HG03025 (cell line): ENCODE measurements around the gene NPTXR.

ENCODE experiments used
- ATAC-seq: cut with Tn5 transposase; IDR thresholded peaks from one replicate; pipeline ENCODE4 v1.9.1; 2021; ENCODE audit warnings: mild to moderate bottlenecking, moderate library complexity; ENCODE audit not compliant: unreplicated experiment, low FRiP score

Gene NPTXR

DNA sequence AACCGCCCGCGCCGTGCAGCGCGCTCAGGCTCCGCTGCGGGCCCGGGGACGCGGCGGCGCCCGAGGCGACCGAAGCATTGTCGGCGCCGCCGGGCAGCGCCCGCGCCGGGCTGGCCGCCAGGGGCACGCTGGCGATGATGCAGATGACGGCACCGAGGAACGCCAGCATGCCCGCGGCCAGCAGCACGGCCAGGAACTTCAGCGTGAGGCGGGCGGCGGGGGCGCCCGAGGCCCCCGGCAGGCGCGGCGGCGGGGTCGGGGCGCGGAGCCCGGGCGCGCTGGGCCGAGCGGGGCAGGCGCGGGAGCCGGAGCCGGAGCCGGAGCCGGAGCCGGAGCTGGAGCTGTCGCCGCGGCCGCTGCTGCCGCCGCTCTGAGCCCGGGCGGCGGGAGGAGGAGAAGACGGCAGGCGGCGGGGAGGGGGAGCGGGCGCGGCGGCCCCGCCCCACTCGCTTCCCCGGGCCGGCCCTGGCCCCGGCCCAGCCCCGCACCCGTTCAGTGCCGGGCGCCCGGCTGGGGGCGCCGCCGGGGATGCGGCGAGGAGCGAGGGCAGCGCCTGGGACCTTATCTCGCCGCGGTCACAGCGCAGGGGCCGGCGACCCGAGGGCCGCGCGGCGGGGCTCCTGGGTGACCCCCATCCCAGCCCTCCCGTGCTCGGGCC is at the start of gene NPTXR:
Gene NPTXR, minus strand, starts transcription at position 372 of the 658 bp plus-strand sequence.
- ATAC-seq = no peak

DNA sequence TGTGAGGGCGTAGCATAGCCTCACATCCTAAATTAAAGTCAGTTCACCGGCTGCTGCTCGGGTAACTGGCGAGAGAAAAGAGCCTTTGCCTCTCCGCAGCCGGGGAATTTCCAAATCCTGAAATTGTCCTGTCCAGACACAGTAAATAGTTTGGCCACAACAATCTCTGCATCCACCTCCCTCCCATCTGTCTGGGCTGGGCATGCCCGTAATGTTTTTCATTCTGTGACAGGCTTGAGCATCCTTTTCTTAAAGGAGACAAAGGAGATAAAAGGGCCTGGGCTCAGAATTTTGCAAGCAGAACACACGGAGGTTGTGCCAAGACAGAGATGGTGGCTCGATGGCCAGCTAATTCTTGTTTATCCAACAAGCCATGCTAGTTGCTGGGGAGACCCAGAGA is 47.4 kb upstream of the NPTXR start:
- no peak for ATAC-seq

DNA sequence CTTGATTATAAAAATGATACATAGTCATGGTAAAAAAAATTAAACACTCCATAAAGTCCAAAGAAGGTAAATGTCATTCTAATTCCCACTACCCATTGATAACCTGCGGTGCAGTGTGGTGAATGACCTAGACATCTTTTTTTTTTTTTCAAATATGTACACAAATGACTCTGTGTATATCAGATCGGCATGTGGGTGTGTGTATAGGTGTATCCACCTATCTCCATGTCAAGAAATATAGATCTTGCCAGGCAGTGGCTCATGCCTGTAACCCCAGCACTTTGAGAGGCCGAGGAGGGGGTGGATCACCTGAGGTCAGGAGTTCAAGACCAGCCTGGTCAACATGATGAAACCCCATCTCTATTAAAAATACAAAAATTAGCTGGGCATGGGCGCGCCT is 46.5 kb upstream of the NPTXR start:
- ATAC-seq = no peak

DNA sequence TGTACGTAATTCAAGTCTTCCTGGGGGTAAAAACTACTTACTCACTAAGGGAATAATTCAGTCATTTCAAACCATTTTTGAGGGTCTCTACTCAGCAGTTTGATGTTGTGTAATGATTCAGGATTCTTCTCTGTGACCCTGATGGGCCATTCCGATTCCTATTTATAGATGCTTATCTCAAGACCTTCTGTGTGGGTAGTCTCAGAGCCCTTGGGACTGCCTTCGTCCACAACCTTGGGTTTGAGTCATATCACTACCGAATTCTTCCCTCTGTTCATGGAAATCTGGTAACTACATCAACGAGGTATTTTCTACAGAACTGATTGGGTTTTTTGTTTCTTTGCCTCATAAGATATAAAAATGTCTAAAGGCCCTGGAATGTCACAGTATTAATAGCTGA is 42.5 kb upstream of the NPTXR start:
- no peak for ATAC-seq

DNA sequence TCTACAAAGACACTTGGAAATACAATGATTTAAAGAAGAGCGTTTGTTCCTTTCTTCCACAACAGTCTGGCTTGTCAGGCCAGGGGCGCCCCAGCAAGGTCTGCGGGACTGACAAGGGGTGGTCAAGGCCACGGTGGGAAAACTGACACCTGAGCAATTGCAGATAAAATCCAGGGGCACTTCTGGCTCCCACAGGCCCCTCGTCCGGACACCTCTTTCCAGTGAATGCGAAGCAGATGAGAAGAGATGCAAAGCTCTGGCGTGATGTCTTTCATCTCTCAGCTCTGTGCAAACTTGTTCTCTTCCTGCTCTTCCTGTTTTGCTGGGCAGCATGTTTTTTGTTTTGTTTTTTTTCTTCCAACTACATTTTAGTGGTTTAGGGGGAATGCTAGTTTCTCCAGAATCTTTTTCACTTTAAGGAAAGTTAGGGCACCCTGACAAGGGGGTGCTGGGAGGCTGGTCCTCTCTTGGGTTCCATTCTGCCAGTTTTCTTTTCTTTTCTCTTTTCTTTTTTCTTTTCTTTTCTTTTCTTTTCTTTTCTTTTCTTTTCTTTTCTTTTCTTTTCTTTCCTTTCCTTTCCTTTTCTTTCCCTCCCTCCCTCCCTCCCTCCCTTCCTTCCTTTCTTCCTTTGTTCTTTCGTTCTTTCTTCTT is 39.3 kb upstream of the NPTXR start:
- ATAC-seq = no peak

DNA sequence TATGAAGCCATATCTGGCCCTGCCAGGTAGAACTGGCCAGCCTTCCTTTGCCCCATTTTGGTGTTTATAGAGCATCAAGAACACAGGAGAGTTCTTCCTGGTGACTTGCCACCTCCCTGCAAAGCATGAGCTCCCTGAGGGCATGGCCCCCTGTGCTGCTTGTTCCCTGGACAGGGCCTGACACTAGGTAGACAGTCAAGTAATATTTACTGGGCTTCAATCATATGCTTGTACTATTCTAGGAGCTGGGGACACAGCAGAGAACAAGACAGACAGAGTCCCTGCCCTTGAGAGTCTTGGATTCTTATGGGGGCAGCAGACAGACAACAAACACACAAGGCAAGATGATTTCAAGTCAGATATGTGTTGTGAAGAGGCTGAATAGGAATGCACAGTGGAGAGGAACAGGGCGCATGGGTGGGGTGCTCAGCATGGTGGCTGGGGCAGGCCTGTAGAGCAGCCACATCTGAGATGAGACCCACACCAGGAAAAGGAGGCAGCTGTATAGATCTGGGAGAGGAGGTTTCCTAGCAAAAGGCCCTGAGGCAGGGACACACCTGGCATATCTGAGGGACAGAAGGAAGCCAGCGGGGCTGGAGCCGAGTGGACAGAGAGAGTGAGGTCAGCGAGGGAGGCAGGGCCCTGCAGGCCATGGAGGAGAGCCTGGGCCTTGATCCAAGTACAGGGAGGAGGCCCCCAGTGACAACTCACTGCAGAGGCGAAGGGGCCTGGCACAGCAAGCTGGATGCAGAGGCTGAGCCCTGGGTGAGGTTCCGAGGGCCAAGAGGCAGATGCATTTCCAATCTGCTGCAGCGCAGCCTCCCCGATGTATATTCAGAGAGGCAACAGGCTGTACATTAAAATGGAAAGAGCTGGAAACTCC is 38.4 kb upstream of the NPTXR start:
- no peak for ATAC-seq

DNA sequence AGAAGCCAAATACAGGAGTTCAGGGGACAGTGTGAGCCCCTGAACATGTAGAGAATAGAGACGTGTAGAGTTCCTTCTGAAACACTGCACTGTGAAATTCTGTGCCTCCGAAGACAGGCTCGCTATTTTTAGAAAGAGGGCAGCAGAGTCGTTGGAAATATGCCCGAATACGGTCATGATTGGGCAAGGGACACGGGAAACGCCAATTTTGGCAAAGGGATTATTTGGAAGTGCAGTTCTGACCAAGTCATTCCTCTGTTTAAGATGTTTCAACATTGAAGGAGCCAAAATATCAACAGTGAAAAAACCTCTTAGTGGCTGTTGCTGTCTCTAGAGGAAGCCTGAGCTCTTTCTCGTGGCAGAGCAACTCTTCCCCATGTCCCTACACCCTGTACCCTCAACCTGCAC is 37.6 kb upstream of the NPTXR start:
- no peak for ATAC-seq

DNA sequence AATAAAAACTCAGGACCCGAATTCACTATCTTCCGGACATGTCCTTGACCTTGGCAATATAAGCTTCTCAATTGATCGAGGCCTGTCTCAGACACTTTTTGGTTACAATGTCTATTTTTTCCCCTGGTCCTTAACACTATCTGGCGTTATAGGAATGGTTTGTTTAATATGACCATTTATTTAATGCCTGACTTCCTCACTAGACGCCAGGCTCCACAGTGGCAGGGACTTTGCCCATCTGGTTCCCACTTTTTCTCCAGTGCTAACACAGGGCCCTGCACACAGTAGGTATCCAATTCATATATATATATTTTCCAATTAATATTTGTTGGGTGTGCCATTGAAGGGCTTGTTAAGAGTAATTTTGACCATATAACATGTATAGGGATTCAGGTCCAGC is 36.1 kb upstream of the NPTXR start:
- no peak for ATAC-seq

DNA sequence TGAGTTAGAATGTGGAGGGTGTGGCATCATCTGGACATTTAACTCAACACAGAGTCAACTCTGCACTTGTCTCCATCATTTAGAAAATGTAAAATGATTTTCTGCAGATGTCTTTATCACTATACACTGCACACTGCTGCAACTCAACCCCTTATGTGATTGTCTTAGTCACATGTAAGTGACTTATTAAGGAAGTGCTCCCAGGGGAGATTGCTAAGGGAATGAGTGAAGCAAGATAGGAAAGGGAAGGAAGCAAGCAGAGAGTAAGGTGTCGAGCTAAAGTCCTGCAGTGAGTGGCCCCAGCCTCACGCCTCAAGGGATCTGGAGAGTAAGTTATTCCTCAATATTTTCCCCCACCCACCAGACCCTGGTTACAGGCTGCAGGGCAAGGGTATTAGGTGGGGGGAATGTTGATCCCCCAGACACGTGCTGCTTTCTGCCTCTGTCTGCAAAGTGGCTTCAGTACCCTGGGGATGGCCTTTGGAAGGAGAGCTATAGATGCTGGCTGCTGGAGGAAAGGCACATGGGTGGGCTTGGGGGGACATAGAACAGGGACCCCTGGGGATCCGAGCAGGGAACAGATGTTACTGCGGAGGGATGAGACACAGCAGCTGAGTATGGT is 35.4 kb upstream of the NPTXR start:
- no peak for ATAC-seq

DNA sequence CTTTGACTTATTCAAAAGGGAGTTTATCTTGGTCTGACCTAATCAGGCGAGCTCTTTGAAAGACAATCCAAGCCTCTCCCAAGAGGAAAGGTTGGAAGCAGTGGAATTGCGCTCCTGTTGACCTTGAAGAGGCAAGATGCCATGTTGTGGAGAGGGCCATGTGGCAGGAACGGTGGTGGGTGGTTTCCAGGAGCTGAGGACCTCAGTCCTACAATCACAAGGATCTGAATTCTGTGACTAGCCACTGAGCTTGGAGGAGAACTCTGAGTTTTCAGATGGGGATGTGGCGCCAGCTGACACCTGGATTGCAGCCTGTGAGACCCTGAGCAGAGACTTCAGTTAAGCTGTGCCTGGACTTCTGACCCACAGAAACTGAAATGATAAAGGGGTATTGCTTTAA is 34.2 kb upstream of the NPTXR start:
- ATAC-seq = no peak

DNA sequence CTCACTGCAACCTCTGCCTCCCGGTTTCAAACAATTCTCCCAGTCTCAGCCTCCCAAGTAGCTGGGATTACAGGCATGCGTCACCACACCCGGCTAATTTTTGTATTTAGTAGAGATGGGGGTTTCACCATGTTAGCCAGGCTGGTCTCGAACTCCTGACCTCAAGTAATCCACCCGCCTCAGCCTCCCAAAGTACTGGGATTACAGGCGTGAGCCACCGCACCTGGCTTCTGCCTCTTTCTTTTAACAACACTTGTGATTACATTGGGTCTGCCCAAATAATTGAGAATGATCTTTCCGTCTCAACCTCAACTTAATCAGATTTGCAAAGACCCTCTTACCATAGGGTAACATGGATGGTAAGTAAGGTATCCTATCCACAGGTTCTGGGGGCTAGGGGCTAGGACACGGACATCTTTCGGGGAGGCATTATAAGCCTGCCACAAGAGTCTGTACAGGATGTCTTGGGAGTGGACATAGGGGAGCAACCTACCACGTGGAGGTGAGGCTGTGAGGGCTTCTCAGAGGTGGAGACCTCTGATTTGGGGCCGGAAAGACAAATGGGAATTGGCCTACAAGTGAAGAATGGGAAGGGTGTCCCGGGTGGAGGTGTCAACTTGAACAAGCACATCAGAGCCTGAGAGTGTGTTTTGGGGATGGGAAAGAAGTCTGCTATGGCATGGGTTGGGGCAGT is 30.8 kb upstream of the NPTXR start:
- no peak for ATAC-seq

DNA sequence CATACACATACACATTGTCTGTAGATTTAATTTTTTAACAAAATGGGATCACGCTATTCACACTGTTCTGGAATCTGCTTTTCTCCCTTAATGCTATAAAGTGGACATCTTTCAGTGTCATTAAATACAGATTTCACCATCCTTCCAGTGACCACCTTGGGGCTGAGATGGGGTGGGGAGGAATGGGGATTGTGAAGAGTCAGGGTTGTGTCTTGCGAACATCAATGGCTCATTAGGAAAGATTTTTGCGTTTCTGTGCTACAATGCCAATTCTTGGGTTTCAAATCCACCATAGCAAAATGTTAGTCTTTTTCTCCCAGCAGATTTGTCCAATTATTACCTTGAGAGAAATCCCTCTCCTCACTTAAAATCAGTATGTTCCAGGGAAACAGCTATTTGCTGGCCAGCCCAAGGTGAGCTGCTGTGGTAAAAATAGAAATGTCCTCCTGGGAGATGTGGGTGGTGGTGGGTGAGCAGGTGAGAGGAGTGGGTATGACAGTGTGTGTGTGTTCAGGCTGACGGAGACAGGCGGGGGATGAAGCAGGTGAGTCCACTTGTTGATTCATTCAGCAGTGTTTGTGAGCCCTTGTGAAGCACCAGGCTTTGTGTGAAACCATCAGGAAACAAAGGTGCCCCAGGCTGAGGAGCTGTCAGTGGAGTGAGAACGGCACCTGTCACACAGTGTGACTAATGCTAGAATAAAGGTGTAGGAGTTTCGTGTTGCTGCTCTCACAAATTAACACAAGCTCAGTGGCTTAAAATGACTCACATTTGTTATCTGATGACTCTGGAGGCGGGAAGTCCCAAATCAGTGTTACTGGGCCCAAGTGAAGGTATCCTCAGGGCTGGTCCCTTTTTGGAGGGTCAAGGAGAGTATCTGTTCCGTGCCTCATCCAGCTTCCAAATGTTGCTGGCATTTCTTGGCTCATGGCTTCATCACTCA is 29.9 kb upstream of the NPTXR start:
- ATAC-seq = no peak

DNA sequence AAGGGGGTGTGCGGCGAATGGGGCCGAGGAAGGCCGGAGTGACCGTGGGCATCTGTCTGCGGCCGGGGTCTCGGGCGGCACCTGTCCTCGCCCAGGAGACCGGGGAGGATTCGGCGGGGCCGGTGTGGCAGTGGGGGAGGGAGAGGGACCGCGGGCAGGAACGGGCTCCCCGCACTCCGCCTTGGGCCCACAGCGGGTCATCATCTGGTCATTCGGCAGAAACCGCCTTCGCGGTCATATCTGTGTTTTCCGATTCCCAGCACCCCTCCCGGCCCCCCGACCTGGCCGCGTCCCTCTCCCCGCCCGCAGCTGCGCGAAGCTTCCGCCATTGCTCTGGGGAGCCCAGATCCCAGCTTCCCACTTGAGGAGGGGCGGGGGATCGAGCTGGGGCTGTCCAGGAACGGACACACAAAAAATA is 29.0 kb upstream of the NPTXR start:
- no peak for ATAC-seq

DNA sequence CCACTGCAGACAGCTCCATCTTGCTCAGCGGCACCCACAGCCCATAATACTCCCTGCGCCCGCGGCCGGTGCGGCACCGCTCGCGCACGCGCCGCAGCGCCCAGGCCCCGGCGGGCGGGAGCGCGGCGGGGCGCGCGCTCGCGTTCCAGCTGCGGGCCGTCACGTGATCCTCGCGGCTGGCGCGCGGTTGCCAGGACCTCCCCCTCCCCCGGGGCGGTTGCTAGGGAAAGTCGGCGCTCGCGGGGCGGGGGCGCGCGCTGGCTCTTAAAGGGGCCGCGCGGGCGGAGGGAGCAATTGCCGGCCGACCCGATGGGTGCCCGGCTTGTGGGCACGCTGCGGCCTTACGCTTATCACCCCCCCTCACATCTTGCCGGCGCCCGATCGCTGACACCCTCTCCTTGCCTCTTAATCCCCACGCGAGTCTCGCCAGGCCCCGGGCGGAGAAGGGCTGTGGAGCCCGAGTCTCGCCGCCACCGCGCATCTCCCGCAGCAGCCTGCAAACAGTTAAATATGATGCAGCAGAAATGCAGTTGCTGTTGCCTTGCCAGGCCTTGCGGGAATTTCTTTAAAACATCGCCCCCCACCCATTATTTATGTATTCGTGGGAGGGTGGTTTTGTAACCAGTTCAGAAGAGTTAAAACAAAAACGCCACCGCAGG is 28.5 kb upstream of the NPTXR start, which contains the start of gene CBX6:
Gene CBX6, minus strand, starts transcription at position 45 of the 659 bp plus-strand sequence. Its CDS starts 26 bp downstream, at position 19.
- peak; percentile 48 for ATAC-seq

DNA sequence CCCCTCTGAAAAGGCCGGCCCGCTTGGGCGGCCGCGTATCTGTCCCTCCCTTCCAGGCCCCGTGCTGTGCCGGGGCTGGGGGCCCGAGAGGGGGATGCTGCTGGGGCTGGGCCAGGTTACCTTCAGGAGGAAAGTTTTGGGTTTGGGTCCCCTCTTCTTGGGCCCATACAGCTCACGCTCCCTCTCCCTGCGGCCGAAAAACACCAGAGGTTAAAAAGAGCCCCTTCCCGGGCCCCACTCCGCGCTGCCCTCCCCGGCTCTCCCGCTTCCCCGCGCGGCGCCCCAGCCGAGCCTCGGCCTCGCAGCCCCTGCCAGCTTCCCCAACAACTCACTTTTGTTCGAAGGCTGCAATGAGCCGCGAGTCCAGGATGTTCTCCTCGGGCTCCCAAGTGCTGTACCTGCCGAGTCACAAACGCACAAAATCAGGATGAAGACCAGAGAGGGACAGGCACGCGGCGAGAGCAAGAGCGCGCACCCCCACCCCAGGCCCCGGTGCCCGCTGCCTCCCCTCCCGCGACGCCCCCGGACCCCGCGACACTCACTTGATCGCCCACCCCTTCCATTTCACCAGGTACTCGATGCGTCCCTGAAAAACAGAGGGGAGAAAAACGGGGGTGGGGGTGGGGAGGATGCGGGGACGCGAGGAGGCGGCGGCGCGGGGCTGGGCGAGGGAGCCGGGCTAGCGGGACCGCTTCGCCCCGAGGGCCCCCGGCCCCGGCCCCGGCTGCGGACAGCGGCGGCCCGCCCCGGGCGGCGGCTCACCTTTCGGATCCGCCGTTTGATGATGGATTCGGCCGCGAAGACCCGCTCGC is 27.7 kb upstream of the NPTXR start:
- ATAC-seq = peak; percentile 21

DNA sequence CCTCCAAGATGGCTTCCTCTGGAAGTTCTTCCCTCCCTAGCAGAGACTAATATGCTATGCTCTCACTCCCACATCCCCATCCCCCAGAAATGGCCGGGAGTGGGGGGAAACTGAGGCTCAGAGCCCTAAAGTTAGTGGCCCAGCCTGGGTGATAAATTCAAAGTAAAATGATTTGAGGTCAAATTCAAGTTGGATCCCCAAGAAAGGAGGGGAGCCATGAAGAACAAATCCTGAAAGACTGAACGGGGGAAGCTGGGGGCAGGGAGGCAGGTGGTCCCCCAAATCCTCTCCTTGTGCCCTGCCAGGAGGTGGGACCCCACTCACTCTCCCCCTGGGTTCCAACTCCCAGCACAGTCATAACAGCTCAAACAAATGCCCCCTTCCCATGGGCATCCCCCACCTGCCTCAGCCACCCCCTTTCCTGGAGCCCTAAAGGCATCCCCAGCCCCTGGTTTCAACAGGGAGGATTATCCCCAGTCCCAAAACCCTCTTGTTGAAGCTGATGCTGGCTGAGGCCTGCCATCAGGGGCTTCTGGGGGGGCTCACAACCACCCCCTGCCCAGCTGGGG is 27.0 kb upstream of the NPTXR start:
- ATAC-seq = no peak

DNA sequence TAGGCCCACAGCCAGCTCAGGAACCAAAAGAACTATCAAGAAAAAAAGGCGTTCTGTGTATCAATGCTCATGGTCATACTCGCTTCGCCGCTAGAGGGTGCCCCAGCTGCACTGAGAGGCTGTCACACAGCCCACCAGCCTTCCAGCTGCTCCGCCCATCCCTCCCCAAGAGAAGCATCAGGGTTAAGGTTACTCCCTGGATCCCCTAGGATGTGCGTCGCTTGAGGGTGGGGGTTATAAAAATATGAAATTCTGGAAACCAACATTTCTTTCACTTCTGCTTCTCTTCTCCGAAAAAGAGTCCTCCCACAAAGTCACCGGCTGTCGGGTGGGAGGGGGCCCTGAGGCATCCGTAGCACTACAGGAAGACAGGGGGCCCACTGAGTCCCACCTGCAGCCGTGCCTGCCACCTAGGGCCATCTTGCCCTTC is 26.5 kb upstream of the NPTXR start:
- no peak for ATAC-seq

DNA sequence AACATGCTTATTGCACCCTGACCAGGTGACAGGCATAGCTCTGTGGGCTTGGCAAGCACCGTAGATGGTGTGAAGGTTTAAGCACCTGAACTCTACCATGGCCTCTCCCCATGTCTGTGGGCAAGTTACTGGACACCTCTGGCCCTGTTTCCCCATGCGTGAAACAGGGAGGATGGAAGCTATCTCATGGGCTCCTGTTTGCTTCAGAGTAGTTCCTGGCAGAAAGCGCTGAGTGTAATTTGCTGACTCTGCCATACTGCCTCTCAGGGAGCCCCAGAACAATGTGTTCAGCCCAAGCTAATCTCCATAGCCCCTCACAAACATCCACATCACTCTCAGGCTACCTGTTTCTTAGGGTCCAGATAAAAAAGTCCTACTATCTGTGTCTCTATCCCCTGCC is 25.8 kb upstream of the NPTXR start:
- no peak for ATAC-seq
